Loucy (cell line): ENCODE results near the gene ATP5MC3.

Experiments
- H2AFZ ChIP-seq: fragments of 200-600 bp; sonication (generic); 2 replicates; pipeline ENCODE4 v1.6.0; 2016; ENCODE audit warnings: antibody characterized with exemption, mild to moderate bottlenecking, low read length, moderate library complexity
- H3F3A ChIP-seq: fragments of 200-600 bp; 2 replicates; pipeline ENCODE4 v1.6.0; 2016; ENCODE audit warnings: antibody characterized with exemption, low read depth, mild to moderate bottlenecking
- H3K27me3 ChIP-seq: fragments of 200-600 bp; sonication (generic); 2 replicates; pipeline ENCODE4 v1.6.1; 2014; ENCODE audit warnings: low read length, mild to moderate bottlenecking; ENCODE audit not compliant: insufficient read depth, poor library complexity, severe bottlenecking
- H3K36me3 ChIP-seq: fragments of 200-600 bp; sonication (generic); 2 replicates; pipeline ENCODE4 v1.6.1; 2016; ENCODE audit warnings: low read length; ENCODE audit not compliant: insufficient read depth
- H3K4me1 ChIP-seq: fragments of 200-600 bp; sonication (generic); 2 replicates; pipeline ENCODE4 v1.5.1; 2014; ENCODE audit warnings: low read length, mild to moderate bottlenecking; ENCODE audit not compliant: insufficient read depth, poor library complexity, severe bottlenecking
- H3K4me2 ChIP-seq: fragments of 200-600 bp; sonication (generic); 2 replicates; pipeline ENCODE4 v1.6.0; 2014; ENCODE audit warnings: antibody characterized with exemption, low read length, low read depth, mild to moderate bottlenecking; ENCODE audit not compliant: poor library complexity, severe bottlenecking
- H3K4me3 ChIP-seq: fragments of 200-600 bp; sonication (generic); 2 replicates; pipeline ENCODE4 v1.5.1; 2014; ENCODE audit warnings: low read length, mild to moderate bottlenecking, mixed read lengths; ENCODE audit not compliant: poor library complexity, severe bottlenecking
- H3K79me2 ChIP-seq: fragments of 200-600 bp; sonication (generic); 2 replicates; pipeline ENCODE4 v1.6.1; 2014; ENCODE audit warnings: low read length; ENCODE audit not compliant: insufficient read depth
- H3K9ac ChIP-seq: fragments of 200-600 bp; sonication (generic); 2 replicates; pipeline ENCODE4 v1.6.0; 2014; ENCODE audit warnings: mild to moderate bottlenecking, low read depth, low read length, moderate library complexity; ENCODE audit not compliant: poor library complexity, severe bottlenecking
- H3K9me2 ChIP-seq: fragments of 200-600 bp; sonication (generic); replicated peaks from 2 replicates; pipeline ENCODE4 v1.6.1; 2016; ENCODE audit warnings: low read depth, low read length, mixed read lengths
- H3K9me3 ChIP-seq: fragments of 200-600 bp; sonication (generic); 2 replicates; pipeline ENCODE4 v1.6.1; 2014; ENCODE audit warnings: mild to moderate bottlenecking, antibody characterized with exemption, low read length, low read depth; ENCODE audit not compliant: insufficient read depth
- H4K20me1 ChIP-seq: fragments of 200-600 bp; sonication (generic); 2 replicates; pipeline ENCODE4 v1.6.0; 2014; ENCODE audit warnings: antibody characterized with exemption, low read length, mild to moderate bottlenecking; ENCODE audit not compliant: insufficient read depth, poor library complexity, severe bottlenecking
- EZH2phosphoT487 ChIP-seq: fragments of 200-600 bp; IDR thresholded peaks from 2 replicates; pipeline ENCODE4 v1.6.1; 2018; ENCODE audit warnings: antibody characterized with exemption, mild to moderate bottlenecking, moderate library complexity, borderline replicate concordance
- TF ChIP-seq, protein P1 (sequence below): fragments of 200-600 bp; sonication (generic); conservative IDR thresholded peaks from 2 replicates; pipeline ENCODE4 v1.5.1; 2014; ENCODE audit warnings: mild to moderate bottlenecking, antibody characterized with exemption, low read length

ATP5MC3 gene

DNA sequence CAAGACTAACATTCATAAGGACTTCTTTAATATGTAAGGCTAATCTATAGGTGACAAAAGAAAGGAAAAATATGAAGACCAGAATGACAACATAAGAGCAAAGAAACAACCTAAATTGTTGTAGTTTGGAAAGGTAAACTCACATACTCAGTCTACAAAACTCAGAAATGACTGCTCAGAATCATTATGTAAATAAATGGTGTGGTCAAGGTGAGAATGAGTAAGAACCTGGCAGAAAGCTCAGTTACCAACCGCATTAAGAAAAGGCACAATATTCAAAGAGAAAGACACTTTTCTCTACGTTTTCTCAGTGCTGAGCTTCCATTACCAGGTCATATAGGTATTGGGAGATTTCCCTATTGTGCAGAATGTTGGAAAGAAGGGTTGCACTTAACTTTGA is 29.3 kb downstream of the ATP5MC3 start:
- Histone ChIP-seq H2AFZ (no peak overlapping the region), H3K79me2 (peaks cover 98% of the 10 kb centered on the region), H3K27me3 (no peaks in the 10 kb centered on the region), H3K4me1 (peaks cover 15% of the 10 kb centered on the region), H4K20me1 (peaks cover 87% of the 10 kb centered on the region), H3K9ac (no peak overlapping the region), H3K4me2 (peak overlapping the region; percentile 3), H3K36me3 (peaks cover 31% of the 10 kb centered on the region), H3K9me2 (no peaks in the 10 kb centered on the region), H3K4me3 (no peak overlapping the region), H3F3A (no peaks in the 10 kb centered on the region), H3K9me3 (no peaks in the 10 kb centered on the region)
- no peak for TF ChIP-seq EZH2phosphoT487
- TF ChIP-seq, protein P1, sequence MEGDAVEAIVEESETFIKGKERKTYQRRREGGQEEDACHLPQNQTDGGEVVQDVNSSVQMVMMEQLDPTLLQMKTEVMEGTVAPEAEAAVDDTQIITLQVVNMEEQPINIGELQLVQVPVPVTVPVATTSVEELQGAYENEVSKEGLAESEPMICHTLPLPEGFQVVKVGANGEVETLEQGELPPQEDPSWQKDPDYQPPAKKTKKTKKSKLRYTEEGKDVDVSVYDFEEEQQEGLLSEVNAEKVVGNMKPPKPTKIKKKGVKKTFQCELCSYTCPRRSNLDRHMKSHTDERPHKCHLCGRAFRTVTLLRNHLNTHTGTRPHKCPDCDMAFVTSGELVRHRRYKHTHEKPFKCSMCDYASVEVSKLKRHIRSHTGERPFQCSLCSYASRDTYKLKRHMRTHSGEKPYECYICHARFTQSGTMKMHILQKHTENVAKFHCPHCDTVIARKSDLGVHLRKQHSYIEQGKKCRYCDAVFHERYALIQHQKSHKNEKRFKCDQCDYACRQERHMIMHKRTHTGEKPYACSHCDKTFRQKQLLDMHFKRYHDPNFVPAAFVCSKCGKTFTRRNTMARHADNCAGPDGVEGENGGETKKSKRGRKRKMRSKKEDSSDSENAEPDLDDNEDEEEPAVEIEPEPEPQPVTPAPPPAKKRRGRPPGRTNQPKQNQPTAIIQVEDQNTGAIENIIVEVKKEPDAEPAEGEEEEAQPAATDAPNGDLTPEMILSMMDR, result no peak

DNA sequence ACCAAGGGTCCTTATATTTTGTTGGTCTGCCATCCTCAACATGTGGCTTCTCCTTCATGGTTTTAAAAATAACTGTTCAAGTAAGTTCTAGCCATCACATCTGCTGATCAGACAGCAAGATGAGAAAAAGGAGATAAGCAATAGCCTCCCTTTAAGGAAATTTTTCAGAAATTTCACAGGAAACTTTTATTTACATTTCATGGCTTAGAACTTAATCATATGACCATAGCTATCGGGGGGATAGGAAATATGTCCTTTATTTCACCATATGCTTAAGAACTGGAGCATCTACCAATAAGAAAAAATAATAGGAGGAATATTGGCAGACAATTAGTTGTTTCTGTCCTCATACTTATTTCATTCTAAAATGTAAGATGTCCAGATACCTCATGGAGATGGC is 29.7 kb downstream of the ATP5MC3 start:
- Histone ChIP-seq H3K4me3 (no peak overlapping the region), H3K27me3 (no peaks in the 10 kb centered on the region), H3F3A (no peaks in the 10 kb centered on the region), H2AFZ (no peak overlapping the region), H3K4me2 (peak overlapping the region; percentile 3), H3K9ac (no peak overlapping the region), H3K9me2 (no peaks in the 10 kb centered on the region), H3K9me3 (no peaks in the 10 kb centered on the region), H3K4me1 (peaks cover 15% of the 10 kb centered on the region), H3K36me3 (peaks cover 36% of the 10 kb centered on the region), H3K79me2 (peaks cover 98% of the 10 kb centered on the region), H4K20me1 (peaks cover 87% of the 10 kb centered on the region)
- no peak for TF ChIP-seq EZH2phosphoT487
- TF ChIP-seq, protein P1, result no peak

DNA sequence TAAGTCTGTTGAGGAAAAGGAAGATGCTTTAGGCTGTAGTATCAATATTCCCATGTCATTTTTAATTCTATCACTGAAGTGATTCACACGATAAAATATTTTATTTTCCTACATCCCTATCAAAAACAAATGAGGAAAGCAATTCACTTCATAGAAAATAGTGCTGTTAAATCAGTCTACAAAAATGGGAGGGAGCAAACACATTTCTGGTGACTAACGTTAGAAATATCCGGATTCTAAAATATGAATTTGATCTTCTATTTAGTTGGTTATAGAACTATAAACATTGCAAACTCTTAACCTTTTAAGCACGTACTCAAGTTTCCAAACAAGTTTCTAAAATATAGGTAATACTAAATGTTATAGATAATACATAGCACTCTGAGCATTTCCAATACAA is 34.3 kb downstream of the ATP5MC3 start:
- Histone ChIP-seq H4K20me1 (peaks cover 90% of the 10 kb centered on the region), H2AFZ (no peak overlapping the region), H3K79me2 (peaks cover 99% of the 10 kb centered on the region), H3K4me2 (no peak overlapping the region), H3K9me2 (no peaks in the 10 kb centered on the region), H3K9me3 (no peaks in the 10 kb centered on the region), H3K36me3 (peaks cover 61% of the 10 kb centered on the region), H3K9ac (no peak overlapping the region), H3K4me3 (no peak overlapping the region), H3F3A (no peaks in the 10 kb centered on the region), H3K27me3 (no peaks in the 10 kb centered on the region), H3K4me1 (peaks cover 7% of the 10 kb centered on the region)
- no peak for TF ChIP-seq EZH2phosphoT487
- TF ChIP-seq, protein P1, result no peak
